Stimulated activated CD4-positive, alpha-beta T cell treated with anti-CD3 and anti-CD28 coated beads, Interleukin-1b, Interleukin-23, amount 100 ng/mL, for 4 hours (primary cell): Measurements from ENCODE around the gene YBX1.

Source experiments
- DNase-seq, 2 donors: peaks; one replicate each; pipeline ENCODE4 v3.0.0-alpha.2; 2020; ENCODE audit warnings: low read depth in 2 of 2

Gene YBX1

GRCh38 chr1:42734201-42735035 lies 52.2 kb downstream of the YBX1 start:
- no peak for DNase-seq

- no peak for DNase-seq
Measured at GRCh38 chr1:42735056-42735455, 52.8 kb downstream of the YBX1 start.

DNA sequence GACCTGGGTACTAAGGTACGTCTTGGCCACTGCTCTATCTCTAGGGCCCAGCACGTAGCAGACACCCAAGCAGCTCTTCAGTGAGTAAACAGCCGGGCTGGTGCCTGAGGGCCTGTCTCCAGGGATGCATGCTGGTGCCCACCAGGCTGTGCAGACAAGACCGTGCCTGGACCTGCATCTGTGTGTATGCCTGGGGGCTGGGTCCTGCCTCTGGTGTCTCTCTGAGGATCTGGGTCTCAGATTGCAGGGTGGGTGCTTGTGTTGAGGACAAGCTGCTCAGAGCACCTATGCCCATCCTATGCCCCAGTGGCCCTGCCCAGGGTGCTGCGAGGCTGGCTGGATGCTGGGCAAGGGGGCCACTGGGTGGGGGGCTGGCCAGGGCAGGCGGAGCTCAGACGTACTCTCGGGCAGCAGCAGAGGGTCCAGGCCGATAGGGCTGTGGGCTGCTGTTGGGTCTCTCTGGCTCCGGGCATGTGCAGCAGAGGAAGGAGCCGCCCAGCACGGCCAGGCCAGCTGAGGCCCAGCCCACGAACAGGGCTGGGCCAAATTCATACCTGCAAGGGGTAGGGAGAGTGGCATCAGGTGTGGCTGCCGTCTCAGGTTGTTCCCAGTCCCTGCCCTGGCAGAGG lies 53.4 kb downstream of the YBX1 start:
- DNase-seq, result no peak

DNA sequence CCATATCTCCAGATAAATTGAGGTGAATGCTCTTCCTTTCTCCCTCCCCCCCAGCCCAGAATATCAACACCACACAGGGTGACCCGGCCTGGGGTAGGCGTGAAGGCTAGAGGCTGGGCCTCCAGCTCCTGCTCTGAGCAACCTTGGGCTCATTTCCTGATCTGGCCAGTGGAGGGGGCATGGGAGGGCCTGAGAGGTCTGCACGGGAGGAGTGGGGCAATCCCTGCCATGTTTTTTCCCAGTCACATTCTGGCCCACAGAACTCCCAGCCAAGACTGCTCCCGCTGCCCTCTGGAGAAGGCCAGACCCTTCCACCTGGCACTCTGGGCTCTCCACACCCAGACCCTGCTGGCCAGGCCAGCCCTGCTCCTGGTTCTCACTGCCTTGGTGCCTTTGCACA lies 53.9 kb downstream of the YBX1 start:
- no peak for DNase-seq

DNA sequence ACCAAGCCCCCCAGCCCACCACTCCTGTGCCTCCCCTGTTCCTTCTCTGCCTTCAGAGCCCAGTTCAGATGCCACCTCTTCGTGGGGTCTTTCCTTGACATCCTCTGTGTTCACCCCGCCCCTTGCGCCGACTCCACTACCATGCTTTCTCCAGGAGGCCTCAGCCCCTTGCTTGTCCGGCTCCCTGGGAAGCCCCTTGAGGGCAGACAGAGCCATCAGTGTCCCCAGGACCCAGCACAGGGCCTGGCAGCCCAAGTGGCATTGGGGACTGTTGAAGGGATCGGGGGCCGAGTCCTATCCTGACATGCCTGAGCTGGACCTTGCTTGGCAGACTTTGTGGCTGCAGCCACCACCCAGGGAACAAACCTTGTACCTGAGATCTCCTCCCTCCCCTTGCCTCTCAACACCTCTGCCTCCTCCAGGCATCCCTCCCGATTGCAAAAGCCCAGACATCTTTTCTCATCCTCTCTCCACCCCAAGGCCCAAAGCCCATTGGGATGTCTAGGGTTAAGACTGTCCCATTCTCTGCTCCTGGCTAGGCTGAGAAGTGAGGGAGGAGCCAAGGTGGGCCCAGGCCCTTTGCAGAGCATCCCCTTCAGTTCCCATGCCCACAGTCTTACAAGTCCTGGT lies 54.5 kb downstream of the YBX1 start:
- DNase-seq, result no peak

- no peak for DNase-seq
Measured at GRCh38 chr1:42737257-42737656, 55.0 kb downstream of the YBX1 start.

- no peak for DNase-seq
Measured at GRCh38 chr1:42737986-42738677, 55.9 kb downstream of the YBX1 start.

DNA sequence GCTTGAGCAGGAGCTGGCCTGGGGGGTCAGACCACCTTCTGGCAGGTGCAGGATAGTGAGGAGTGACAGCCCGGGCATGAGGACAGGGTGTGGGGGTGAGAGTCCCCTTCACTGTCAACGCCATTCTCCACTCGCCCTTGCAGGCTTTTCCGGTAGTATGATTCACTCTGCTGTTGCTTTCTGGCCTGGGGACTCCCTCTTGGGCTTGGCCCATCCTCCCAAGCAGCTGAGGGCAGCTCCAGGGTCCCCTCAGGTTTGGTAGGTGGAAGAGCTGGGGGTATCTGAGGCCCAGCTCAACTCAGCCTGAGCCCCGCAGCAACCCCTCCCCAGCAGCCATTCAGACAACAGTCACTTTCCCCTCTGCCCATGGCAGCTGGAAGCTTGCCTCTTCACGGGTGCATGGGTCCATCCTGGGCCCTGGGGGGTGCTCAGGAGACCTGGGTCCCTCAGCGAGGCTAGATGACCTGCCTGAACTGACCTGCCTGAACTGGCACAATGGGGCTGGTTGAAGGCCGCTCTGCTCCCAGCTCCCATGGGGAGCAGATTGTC lies 56.5 kb downstream of the YBX1 start:
- no peak for DNase-seq

DNA sequence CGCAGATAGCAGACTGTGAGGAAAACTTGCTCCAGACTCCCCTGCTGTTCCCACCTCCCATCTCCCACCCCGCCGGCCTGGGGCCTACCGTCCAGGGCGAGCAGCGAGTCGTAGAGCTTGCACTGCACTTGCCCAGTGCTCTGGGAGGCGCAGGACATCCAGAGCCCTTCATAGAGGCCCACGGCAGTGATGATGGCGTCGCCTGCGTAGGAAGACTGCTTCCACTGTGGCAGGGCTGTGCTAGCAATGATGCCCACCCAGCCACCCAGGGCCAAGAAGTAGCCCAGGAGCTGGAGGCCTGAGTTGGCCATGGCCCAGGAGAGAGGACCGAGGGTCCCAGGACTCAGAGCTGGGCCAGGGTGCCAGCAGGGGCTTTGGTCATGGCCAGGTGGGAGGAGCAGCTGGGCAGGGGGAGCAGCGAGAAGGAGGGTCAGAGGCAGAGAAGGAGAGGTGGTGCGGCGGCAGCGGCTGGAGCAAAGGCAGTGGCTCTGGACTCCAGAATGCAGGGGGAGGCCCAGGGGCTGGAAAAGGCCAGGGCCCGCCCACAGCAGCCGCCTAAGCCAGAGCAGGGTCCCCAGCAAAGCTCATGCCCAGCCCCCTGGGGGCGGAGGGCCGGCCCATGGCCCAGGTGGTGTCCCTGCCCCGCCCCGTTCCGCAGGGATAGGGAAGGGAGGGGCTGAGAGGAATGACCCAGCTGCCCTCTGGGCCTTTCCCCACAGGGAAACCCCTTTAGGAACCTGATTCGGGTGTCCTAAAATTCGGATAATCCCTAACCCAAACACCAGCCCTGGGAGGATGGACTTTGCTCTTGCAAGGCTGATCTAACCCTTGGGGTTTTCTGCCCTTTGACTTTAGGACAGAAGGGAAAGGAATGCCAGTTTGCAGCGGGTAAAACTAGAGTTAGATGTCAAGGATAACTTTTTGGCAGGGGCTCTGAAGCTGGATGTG lies 57.8 kb downstream of the YBX1 start, which contains the start of gene CLDN19:
CLDN19 (minus strand) TSS at position 484 of the 948 bp plus-strand sequence; CDS start at position 311, 173 bp downstream.
- DNase-seq, result no peak

- no peak for DNase-seq
Measured at GRCh38 chr1:42740851-42741580, 58.8 kb downstream of the YBX1 start.

- no peak for DNase-seq
Measured at GRCh38 chr1:42741706-42742105, 59.5 kb downstream of the YBX1 start.

DNA sequence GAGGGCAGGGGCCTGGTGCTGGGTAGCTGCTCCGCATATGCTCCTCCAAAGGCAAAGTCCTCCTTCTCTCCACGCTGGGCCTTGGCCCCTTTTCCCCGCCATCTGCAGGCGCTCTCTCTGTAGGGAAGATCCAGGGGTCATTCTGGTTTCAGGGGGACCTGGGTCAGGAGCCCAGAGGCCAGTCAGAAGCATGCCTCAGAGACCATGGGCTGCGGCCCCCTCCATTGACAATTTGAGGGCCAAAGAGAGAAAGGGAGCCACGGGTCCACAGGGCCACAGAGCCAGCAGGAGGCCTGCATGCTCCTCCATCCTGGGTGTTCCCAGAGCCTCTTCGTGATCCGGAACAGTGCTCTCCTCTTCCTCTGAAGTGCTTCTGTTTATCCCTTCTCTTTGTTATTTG lies 59.9 kb downstream of the YBX1 start:
- DNase-seq, result no peak

- no peak for DNase-seq
Measured at GRCh38 chr1:42742617-42743316, 60.5 kb downstream of the YBX1 start.

DNA sequence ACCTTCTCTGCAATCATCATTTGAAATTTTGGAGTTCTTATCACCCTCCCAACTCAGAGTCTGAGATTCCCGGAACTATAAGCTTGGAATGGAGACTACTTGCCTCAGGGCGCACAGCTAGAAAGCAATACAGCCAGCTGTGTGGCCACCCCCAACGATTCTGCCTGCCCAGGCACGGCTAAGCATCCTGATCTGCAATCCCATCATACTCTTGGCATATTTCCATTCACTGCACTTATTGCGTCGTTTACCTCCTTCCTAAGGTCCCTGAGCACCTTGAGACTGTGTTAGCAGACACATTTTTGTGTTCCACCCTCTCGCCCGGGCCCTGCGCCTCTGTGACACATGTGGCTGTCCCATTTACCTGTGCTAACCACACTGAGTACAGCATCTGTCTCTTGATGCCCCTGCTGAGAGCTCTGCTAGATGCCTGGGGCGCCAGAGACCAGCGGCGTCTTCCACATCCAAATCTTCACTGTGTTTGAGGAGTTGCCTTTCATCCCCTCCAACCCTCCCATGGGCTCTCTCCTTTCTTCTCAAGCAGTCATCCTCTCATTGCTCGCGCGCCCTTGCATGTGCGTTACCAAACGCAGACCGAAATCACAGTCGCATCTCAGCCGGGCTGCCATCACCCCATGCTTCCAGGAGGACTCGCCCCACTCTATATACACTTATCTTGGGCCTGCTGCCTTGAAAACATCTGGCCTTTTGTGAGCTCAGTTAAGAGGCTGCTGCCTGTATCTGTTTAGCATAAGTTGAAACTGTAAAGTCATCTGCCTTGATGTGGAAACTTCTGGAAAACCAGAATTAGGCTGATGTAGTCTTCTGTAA lies 61.3 kb downstream of the YBX1 start:
- no peak for DNase-seq

DNA sequence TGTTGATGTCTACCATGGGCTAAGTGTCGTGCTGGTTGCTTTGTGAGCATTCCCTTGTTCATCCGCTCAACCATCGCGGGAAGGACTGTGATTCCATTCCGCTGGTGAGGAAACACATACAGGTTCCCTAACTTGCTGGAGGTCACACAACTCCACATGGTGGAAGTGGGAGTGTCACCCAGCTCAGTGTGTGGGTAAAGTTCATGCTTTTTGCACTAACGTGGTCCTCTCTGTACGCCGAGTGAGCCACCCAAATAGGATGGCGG lies 61.9 kb downstream of the YBX1 start:
- no peak for DNase-seq

DNA sequence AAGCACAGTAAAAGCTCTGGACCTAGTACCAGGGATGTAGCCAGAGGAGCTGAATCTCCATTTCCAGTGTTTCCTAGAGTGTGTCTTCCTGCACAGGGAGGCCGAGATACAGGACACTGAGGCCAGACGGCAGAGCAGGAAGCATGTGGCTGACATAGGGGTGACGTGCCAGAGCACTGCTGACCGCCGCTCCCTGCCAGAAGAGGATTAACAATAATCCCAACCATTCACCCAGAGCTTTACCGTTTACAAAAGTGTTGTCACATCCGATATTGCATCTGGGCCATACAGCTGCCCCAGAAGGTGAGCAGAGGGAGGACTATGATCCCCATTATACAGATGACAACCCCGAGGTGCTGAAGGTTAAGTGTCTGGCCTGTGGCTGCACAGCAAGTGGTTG lies 63.6 kb downstream of the YBX1 start:
- no peak for DNase-seq

- DNase-seq, result no peak
Measured at GRCh38 chr1:42746436-42747105, 64.4 kb downstream of the YBX1 start.

DNA sequence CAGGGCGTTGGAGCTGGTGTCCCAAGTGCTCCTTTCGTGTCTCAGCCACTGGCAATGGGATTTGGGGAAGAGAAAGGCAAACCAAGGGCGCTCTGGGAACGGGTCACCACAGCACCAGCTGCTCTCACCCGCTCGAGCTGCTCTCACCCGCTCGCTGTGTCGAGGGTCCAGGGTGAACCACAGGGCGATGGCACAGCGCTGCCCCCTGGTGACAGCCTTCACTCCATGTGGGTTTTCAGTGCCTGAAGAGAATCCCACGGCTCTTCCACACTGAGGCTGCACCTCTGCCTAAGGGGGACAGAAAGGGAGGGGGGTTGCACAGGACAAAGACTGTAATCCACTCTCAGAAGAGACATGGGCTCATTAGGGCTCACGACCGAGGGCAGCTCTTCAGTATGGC lies 64.9 kb downstream of the YBX1 start:
- DNase-seq, result peak; percentile 30 to 45
